NCI-H1048 (cell line): ENCODE measurements around the gene NGEF.
"Not testable (repeated sequence)": the region's sequence is repeated elsewhere in the genome, so short reads cannot be mapped to it uniquely, and the experiment has no call there.

Source experiments
- DNase-seq: peaks from one replicate; lab custom pipeline; 2025; lab: John Stamatoyannopoulos, UW

Gene NGEF

DNA sequence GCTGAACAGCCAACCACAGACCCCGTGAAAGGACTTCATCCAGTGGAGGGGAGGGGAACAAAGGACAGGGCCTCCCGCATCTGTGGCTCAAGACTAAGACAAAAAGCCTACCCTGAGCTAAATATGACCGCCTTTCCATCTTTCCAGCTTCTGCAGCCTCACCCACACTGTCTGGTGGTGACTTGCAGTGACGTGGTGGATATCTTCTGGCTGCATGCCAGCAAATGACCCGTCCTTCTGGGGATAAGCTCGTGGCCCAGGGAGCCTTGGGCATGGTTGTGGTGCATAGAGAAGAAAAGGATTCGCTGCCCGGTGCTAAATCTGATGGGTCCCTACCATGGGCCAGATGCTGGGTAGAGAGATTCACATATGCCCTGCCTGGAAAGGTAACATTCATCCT, 8.7 kb upstream of the NGEF start:
- no peak for DNase-seq

DNA sequence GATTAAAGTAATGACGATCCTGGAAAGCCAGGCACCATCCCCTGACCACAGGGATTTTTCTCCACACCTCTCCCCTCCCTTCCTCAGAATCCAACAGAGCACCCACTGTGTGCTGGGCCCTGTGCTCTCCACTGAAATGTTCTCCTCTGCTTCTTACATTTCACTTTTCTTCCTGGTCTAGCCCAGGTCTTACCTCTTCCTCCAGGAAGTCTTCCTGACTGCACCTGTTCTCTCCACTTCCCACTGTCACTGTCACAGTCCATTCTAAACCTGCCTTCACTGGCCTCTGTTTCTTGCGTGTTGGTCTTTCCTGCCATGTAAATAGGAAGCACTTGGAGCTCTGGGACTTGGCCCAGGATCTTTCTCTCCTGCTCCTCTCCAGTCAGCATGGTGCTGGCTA, 7.4 kb upstream of the NGEF start:
- DNase-seq: no peak

DNA sequence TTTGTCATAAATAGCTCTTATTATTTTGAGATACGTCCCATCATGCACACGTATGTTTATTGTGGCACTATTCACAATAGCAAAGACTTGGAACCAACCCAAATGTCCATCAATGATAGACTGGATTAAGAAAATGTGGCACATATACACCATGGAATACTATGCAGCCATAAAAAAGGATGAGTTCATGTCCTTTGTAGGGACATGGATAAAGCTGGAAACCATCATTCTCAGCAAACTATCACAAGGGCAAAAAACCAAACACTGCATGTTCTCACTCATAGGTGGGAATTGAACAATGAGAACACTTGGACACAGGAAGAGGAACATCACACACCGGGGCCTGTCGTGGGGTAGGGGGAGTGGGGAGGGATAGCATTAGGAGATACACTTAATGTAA, 6.6 kb upstream of the NGEF start:
- DNase-seq: not testable (repeated sequence)

DNA sequence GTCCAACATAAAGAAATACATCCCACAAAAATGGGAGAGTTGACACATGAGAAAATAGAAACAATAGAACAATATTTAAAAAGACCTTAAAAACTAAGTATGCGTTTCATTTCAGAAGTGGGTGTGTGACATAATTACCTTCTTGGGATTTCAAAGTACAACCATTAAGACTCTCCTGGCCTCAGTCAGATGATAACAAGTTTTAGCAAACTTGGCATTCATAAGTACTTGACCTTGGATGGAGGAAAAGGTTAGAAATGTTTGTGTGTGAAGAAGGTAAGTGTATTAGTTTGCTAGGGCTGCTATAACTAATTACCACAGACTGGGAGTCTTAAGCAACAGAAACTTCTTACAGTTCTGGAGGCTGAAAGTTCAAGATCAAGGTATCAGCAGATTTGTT, 4.9 kb upstream of the NGEF start:
- no peak for DNase-seq

DNA sequence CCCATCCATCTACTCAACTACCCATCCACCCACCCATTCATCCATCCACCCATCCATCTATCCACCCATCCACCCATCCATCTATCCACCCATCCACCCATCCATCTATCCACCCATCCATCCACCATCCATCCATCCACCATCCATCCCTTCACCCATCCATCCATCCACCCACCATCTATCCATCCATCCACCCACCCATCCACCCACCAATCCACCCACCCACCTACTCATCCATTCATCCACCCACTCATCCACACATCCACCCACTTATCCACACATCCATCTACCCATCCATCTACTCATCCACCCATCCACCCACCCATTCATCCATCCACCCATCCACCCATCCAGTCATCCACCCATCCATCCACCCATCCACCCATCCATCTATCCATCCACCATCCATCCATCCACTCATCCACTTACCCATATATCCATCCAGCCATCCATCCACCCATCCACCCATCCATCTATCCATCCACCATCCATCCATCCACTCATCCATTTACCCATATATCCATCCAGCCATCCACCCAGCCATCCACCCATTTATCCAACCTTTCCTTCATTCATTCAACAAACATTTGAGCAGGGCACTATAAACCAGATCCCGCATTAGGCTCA, 2.1 kb upstream of the NGEF start:
- DNase-seq: no peak

DNA sequence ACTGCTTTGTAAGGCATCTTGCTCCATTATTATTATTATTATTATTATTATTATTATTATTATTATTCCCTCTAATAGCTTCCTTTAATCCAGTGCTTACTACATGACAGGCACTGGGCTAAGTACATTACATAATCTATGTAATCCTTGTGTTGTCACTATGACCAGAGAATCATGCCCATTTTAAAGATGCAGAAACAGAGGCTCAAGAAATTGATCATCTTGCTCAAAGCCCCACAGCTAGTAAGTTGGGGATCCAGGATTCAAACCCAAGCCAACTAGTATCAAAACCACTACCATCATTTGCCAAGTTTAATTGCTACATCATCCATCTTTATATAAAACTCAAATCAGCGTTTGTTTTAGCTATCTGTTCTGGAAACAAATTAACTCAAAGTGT, 594 bp upstream of the NGEF start:
- no peak for DNase-seq

DNA sequence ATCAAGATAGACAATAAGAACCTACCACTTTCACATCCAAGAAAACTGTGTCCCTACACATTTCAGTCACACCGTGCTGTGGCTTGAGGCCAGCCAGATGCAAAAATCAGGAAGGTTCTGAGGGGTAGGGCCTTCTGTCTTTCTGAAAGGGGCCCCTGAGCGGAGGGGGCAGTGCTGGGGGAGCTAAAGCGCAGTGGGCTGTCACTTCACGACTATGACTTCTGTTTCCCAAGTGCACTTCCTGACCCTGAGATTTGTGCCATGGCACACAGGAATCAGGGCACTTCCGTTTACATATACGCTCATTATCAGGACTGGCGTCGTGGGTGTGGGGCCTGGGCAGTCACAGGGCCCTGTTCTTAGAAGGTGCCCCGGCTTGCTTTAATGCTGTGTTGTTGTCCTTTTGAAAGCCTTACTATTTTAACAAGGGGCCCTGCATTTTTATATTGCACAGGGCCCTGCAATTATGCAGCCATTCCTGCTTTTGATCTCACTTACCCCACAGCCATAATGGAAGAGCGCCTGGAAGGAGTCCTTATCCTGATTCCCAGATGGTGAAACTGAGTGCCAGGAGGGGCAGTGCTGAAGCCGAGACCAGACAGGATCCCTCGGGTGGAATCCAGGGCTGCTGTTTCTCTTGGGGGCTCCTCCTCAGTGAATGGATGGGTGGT, 620 bp downstream of the NGEF start:
- DNase-seq: no peak

DNA sequence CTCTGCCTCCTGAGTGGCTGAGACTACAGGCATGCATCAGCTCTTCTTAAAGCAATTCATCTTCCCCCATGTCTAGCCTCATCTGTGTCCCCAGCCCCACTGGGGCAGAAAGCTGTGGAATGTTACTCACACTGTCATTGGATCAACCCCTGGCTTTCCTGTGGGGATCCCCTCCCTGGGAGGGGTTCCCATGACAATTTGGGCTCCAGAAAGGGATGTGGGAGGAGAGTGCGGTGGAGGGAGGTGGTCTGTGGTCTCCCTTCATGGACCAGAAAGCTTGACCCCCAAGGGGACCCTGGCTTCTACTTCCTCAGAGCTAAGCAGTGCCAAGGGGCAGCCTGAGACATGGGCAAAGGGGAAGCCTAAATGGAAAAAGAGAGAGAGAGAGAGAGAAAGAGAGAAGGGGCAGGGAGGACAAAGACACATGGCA, 1.3 kb downstream of the NGEF start:
- no peak for DNase-seq

DNA sequence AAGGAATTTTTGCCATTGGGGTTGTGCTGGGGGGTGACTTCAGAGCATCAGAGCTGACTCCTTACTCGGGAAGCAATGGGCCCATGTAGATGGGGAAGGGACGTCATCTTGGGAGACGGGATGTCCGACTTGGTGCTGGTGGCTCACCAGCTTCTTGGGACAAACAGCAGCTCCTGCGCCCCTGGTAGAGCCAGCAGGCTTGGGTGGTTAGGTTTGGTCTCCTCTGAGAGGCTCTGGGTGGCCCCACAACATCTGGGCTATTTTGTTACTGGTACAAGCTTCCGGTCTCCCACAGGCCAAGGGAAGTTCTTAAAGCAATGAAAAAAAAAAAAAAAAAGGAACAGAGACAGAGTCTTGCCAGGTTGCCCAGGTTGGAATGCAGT, 1.8 kb downstream of the NGEF start:
- DNase-seq: no peak

DNA sequence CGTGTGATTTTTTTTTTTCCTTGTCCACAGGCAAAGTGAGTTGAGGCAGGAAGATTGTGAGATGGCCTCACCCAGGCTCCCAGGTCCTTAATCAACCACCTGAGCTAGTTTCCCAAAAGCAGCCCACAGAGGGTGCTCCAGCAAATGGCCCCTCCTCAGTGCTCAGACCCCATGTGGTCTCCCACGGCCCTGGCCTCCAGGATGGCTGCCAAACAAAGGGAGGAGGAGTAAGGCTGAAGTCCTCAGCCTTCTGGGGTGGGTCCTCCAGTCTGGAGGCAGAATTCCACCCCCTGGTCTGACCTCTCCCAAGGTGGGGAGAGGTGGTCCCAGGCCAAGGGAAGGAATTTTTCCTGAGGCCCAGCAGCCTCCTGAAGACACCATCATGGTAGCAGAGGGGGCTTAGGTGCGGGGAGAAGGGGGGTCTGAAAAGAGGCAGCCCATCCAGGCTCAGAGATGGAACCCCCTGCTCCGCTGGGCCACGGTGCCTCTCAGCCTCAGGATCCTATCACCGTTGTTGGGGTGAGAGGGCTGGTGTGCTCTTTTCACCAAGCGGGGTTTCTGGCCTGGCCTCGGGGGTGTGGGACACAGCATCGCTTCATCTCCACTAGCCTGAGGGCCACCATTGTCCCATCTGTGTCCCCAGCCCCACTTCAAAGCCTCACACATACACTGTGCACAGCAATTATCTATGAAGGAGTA, 2.3 kb downstream of the NGEF start:
- no peak for DNase-seq

DNA sequence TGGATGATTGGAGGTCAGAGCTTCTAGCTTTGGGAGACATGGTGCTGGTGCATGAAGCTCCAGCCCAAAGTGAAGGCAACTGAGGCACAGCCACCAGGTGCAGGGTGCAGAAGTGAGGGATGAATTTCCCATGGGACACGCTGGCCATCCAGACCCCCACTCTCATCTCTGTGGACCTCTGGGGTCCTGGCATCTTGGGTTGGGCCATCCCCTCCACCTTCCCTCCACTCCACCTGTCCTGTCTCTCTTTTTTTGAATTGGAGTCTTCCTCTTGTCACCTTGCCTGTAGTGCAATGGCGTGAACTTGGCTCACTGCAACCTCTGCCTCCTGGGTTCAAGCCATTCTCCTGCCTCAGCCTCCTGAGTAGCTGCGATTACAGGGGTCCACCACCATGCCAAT, 3.4 kb downstream of the NGEF start:
- no peak for DNase-seq

DNA sequence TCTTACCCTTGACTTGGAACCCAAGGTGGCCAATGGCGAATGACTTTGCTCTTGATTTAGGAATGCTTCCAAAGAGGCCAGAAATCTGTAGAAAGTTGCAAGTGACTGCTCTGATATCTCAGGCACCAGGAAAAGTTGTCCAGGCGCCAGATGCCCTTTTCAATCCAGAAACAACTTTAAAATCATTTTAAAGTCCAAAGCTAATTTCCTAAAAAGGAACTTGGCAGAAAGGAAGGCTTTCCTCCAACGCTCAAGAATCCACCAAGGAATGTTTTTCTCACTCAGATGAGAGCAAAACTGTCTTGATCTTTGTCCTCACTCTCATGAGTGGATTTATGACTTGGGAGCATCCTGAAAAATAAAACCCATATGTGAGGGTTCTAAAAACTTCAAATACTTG, 5.3 kb downstream of the NGEF start:
- no peak for DNase-seq

DNA sequence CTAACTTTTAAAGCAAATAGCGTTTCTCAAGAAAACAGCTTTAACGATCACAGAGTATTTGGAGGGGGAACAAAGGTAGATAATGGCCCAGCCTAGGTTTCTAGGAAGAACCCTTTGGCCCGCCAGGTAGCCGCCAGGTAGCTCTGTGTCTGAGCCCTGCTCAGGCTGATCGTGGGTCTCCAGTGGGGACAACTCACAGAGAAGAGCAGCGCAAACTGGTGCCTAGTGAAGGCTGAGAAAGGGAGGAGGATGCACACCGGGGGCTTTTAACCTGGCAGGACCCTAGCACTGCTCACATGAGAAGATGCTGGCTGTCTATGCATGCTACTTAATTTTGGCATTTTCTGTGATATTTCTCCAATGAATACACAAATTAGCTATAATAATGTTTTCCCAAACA, 5.8 kb downstream of the NGEF start:
- DNase-seq: no peak

DNA sequence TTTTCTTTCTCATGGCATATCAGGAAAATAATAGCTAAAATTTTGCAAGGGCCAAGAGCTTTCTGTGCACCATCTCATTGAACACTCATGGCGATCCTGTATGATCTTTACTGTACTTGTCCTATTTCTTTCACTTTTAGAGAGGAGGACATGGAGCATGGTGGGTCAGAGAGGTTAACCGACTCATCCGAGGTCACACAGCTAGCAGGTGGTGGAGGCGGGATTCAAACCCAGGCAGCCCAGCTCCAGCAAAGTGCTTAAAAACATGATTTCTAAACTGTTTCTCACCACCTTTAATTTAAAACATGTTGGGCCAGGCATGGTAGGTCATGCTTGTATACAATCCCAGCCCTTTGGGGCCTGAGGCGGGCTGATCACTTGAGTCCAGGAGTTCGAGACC, 6.4 kb downstream of the NGEF start:
- no peak for DNase-seq

DNA sequence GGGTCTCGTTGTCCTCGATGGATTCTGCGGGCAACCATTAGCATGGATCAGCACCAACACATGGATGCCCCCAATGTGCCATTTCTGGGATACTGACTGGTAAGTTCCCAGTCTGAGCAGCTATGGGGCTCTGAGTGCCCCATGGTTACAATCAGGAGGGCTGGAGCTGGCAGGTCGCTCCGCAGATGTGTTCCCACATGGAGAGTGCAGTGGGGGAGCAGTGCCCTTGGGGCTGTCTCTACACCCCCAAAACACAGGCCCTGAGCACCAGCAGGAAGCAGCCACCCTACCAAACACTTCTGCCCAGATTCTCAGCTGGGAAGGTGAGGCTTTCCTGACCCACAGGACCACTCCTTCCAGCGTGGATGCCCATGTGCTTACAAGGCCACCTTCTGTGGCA, 8.0 kb downstream of the NGEF start:
- DNase-seq: no peak

DNA sequence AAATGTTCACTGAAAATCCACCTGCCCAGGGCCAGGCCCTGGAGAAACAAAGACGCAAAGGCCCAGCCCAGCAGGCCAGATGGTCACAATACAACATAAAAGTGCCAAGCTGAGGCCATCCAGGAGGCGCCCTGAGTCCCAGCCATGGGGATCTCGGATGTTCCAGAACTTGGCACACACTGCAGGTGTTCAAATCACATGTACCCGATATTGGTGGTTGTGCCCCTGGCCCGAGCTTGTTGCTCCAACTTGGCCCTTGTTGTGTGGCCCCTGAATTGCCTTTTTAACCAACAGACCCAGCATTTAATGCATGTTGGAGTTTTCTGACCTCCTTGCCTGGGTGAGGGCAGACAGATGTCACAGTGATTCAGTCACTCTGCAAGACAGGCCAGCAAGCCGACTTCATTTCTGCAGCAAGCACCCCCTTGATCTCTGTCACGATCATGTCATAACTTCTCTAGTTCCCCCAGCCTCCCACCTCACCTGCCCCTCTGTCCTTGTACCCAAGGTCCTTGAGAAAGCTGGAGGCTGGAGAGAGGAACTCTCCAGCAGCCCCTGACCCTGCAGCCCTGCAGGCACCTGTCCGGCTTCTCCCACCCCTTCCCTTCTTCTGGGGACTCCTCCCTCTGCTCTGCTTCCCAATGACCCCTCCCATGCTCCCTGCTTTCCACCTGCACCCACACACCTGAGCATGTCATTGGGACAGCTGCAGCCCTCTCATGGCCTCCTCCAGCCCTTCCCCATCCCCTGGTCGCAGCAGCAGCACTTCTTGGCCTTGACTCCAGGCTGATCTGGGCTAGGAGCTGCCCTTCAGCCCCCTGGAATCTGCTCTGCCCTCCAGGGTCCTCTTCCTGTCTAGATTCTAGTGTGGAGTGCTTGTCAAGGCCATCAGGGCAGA, 9.1 kb downstream of the NGEF start:
- DNase-seq: no peak

DNA sequence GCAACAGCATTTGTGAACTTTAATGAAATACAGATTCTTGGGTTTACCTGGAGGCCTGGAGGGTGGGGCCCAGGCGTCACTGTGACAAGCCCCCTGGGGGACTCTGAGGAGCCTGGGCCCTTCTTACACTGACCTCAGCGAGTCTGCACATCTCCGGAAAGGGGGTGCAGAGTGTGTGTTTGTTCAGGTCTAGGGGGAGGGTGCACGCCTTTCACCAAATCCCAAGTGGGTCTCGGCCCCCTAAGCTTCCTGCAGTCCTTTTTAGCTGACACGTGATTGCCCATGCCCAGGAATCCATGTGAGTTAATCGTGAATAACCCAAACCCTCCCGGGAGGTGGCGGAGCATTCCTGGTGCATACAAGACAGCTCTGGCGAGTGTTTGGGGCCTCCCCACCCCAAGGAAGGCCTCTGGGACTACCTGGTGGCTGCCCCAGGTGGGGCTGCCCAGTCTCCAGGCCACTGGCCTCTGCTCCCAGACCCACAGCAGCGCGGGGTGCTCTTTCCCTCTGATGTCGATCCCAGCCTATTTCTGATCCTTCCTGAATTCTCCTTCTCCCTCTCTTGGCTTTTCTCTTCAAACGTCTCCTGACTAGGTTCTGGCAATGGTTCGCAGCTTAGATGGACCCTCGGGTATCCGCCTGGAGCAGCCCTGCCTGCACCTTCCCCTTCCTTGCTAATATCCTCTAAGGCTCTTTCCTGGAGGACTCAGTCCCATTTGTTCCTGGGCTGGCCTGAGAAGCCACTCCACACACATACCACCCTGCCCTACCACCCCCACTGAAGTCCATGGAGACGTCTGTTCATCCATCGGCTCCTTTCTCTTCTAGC, 10.0 kb downstream of the NGEF start:
- no peak for DNase-seq

DNA sequence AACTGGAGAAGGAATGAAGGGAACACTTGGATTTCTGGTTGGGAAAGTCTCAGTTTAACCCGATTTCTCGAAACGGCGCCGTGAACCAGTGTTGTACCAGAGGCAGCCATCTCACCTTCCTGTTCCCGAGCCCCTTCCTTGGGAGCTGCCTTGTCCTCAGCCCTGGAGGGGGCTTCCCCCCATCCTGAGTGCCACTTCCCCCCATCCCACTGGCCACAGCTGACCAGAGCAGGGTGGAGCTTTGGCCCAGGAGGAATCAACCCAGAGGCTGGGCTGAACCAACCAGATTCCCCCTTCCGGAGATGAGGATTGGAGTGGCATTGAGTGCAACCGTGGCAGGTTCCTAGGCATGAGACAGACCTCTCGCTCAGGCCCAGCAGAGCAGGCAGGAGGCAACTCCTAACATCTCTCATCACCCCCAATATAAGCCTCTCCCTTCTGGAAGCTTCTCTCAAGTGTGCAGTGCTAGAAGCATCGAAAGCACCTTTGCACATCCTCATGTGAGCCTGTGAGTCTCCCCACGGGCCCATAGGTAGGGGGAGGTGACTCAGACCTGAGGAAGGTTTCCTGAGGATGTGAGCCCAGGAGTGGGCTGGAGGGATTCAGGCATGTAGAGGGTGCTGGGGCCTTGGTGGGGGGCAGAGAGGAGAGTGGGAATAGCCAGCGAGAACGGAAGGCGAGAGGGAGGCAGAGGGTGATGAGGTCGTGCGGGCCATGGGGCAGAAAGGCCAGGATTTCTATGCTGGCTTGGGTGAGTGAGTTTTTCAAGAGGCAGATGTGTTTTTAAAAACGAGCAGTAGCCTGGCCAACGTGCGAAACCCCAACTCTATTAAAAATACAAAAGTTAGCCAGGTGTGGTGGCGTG, 11.9 kb downstream of the NGEF start:
- DNase-seq: no peak

DNA sequence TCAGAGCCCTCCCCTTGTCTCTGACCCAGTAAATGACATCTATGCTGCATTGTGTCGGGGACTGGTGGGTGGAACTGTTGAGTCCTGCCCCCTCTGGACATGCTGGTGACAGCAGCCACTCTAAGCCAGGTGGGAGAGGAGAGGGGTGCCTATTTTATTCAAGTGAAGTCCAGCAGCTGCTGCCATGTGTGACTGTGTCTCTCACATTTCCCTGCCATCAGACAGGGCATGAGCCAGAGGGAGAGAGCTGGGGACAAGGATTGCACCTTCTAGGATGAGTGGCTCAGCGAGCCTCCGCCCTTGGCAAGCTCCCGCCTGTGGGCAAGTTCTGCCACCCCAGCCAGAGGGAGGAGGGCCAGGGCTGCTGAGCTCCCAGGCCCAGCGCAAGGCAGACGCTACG, 13.7 kb downstream of the NGEF start:
- no peak for DNase-seq

DNA sequence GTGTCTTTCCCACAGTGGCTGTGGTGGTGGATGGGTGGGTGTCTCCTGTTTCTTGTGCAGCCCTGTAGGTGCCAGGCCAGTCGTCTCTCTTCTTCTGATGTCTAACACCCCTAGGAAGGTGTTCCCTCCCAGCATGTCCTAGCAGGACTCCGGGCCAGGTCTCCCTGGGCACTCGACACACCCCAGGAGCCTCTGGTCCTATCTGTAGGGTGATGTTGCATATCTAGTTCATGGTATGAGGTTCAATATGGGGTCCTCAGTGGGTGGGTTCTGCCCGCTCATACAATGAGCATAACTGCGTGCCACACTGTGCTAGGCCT, 14.4 kb downstream of the NGEF start:
- DNase-seq: no peak
